Fibroblast of skin of right biceps (primary cell): ENCODE data around the gene ASZ1.
A peak's percentile ranks its signal among the peaks of the same experiment; 100 is the strongest.
"Not testable (repeated sequence)": the region's sequence is repeated elsewhere in the genome, so short reads cannot be mapped to it uniquely, and the experiment has no call there.

Experiments used
- DNase-seq: peaks from one replicate; pipeline ENCODE4 v3.0.0-alpha.2; 2013

Gene ASZ1

GRCh38 chr7:117427258-117427701 lies at the start of gene ASZ1:
ASZ1 (minus strand) TSS chr7:117427493; CDS start chr7:117427460, 33 bp downstream.
- DNase-seq, result no peak

- DNase-seq, result no peak
Measured at GRCh38 chr7:117476557-117477215, 49.4 kb upstream of the ASZ1 start.

GRCh38 chr7:117472335-117472734 lies 45.0 kb upstream of the ASZ1 start:
- DNase-seq, result no peak

GRCh38 chr7:117470777-117471176 lies 43.5 kb upstream of the ASZ1 start:
- no peak for DNase-seq

GRCh38 chr7:117468174-117468573 lies 40.9 kb upstream of the ASZ1 start:
- DNase-seq, result no peak

GRCh38 chr7:117460815-117461214 lies 33.5 kb upstream of the ASZ1 start:
- DNase-seq, result not testable (repeated sequence)

- no peak for DNase-seq
Measured at GRCh38 chr7:117459735-117460134, 32.4 kb upstream of the ASZ1 start.

- DNase-seq, result peak; percentile 20
Measured at GRCh38 chr7:117458977-117459583, 31.8 kb upstream of the ASZ1 start.

- DNase-seq, result no peak
Measured at GRCh38 chr7:117448655-117449054, 21.4 kb upstream of the ASZ1 start.

- DNase-seq, result no peak
Measured at GRCh38 chr7:117446220-117446815, 19.0 kb upstream of the ASZ1 start.

GRCh38 chr7:117445206-117445605 lies 17.9 kb upstream of the ASZ1 start:
- no peak for DNase-seq

GRCh38 chr7:117444646-117445045 lies 17.4 kb upstream of the ASZ1 start:
- DNase-seq, result no peak

GRCh38 chr7:117435475-117436043 lies 8.3 kb upstream of the ASZ1 start:
- no peak for DNase-seq

- no peak for DNase-seq
Measured at GRCh38 chr7:117424090-117424829, 3.0 kb downstream of the ASZ1 start.

GRCh38 chr7:117414591-117414990 lies 12.7 kb downstream of the ASZ1 start:
- DNase-seq, result not testable (repeated sequence)

GRCh38 chr7:117412946-117413559 lies 14.2 kb downstream of the ASZ1 start:
- no peak for DNase-seq

GRCh38 chr7:117412390-117412789 lies 14.9 kb downstream of the ASZ1 start:
- no peak for DNase-seq

GRCh38 chr7:117411539-117411938 lies 15.8 kb downstream of the ASZ1 start:
- DNase-seq, result no peak

GRCh38 chr7:117408831-117409230 lies 18.5 kb downstream of the ASZ1 start:
- DNase-seq, result no peak

- DNase-seq, result peak; percentile 4
Measured at GRCh38 chr7:117405519-117405918, 21.8 kb downstream of the ASZ1 start.

GRCh38 chr7:117403737-117404136 lies 23.6 kb downstream of the ASZ1 start:
- DNase-seq, result no peak

- peak; percentile 43 for DNase-seq
Measured at GRCh38 chr7:117402109-117402508, 25.2 kb downstream of the ASZ1 start.
